ENCODE results near the gene TXNIP. TPM values are rescaled to one million over a fixed set of nuclear protein-coding genes. Genes with fewer than 3 reads are reported as not detected.

The TXNIP gene
- total RNA-seq, 1 experiment from 2014 or later: 131 TPM

- Histone ChIP-seq H4K20me1 (ENCODE audit: insufficient read depth) (no peaks in the 10 kb centered on the region), H3K27me3 (ENCODE audit: insufficient read depth, low read depth) (peaks cover 25% of the 10 kb centered on the region), H3K4me2 (peak overlapping the region; percentile 84), H2AFZ (peak overlapping the region; percentile 69; the same call in 1 of the 2 replicates), H3K36me3 (ENCODE audit: low read depth) (no peaks in the 10 kb centered on the region), H3F3A (ENCODE audit: insufficient read depth, low read depth) (peaks cover 18% of the 10 kb centered on the region), H3K4me3 (peak overlapping the region; percentile 49; the same call in 1 of the 2 replicates), H3K9me3 (ENCODE audit: insufficient read depth, low read depth) (no peaks in the 10 kb centered on the region), H3K79me2 (ENCODE audit: low read depth) (no peaks in the 10 kb centered on the region), H3K4me1 (replicated peaks; ENCODE audit: insufficient read depth) (peaks cover 31% of the 10 kb centered on the region), H3K27ac (no peak overlapping the region), H3K9me2 (ENCODE audit: insufficient read depth) (no peaks in the 10 kb centered on the region)
- DNase-seq: no peak
- no peak for TF ChIP-seq EZH2 (IDR thresholded peaks at IDR 0.05; ENCODE audit: low read depth)
- no peak for TF ChIP-seq CTCF (conservative IDR thresholded peaks at IDR 0.05)
- BruUV-seq (replicated peaks): no TSS peak
- intact Hi-C loops (cut with micrococcal nuclease; ENCODE audit: unreplicated experiment): loop anchor here (2.0 kb wide), 1 partner anchor 33 kb away; no protein-coding TSS in a partner anchor
- ChIA-PET CTCF (interaction anchor here (1.1 kb wide), 1 partner anchor 240 kb away, joined by 6 read pairs; no protein-coding TSS in a partner anchor), POLR2A (ENCODE audit: unreplicated experiment) (no interaction called here)
Observed at GRCh38 chr1:145961425-145962156, 34.8 kb downstream of the TXNIP start.

GRCh38 chr1:145961109-145961424, 35.3 kb downstream of the TXNIP start:
- Histone ChIP-seq H3F3A (ENCODE audit: insufficient read depth, low read depth) (peaks cover 21% of the 10 kb centered on the region), H2AFZ (no peak overlapping the region), H3K9me3 (ENCODE audit: insufficient read depth, low read depth) (no peaks in the 10 kb centered on the region), H3K27ac (no peak overlapping the region), H3K4me3 (no peak overlapping the region), H4K20me1 (ENCODE audit: insufficient read depth) (no peaks in the 10 kb centered on the region), H3K4me2 (no peak overlapping the region), H3K79me2 (ENCODE audit: low read depth) (no peaks in the 10 kb centered on the region), H3K36me3 (ENCODE audit: low read depth) (no peaks in the 10 kb centered on the region), H3K4me1 (replicated peaks; ENCODE audit: insufficient read depth) (peaks cover 31% of the 10 kb centered on the region), H3K27me3 (ENCODE audit: insufficient read depth, low read depth) (peaks cover 30% of the 10 kb centered on the region), H3K9me2 (ENCODE audit: insufficient read depth) (no peaks in the 10 kb centered on the region)
- CTCF ChIA-PET: no interaction called here
- DNase-seq: no peak
- no TSS peak for BruUV-seq (replicated peaks)
- POLR2A ChIA-PET (ENCODE audit: unreplicated experiment): no interaction called here
- intact Hi-C loops (cut with micrococcal nuclease; ENCODE audit: unreplicated experiment): no loop called here
- no peak for TF ChIP-seq CTCF (conservative IDR thresholded peaks at IDR 0.05)
- TF ChIP-seq EZH2 (IDR thresholded peaks at IDR 0.05; ENCODE audit: low read depth): no peak

- Histone ChIP-seq H3K9me3 (ENCODE audit: insufficient read depth, low read depth) (no peaks in the 10 kb centered on the region), H2AFZ (no peak overlapping the region), H3K4me3 (no peak overlapping the region), H3K27me3 (ENCODE audit: insufficient read depth, low read depth) (peaks cover 35% of the 10 kb centered on the region), H3K4me1 (replicated peaks; ENCODE audit: insufficient read depth) (peaks cover 31% of the 10 kb centered on the region), H4K20me1 (ENCODE audit: insufficient read depth) (no peaks in the 10 kb centered on the region), H3K9me2 (ENCODE audit: insufficient read depth) (no peaks in the 10 kb centered on the region), H3K4me2 (no peak overlapping the region), H3F3A (ENCODE audit: insufficient read depth, low read depth) (peaks cover 21% of the 10 kb centered on the region), H3K79me2 (ENCODE audit: low read depth) (no peaks in the 10 kb centered on the region), H3K27ac (no peak overlapping the region), H3K36me3 (ENCODE audit: low read depth) (no peaks in the 10 kb centered on the region)
- TF ChIP-seq EZH2 (IDR thresholded peaks at IDR 0.05; ENCODE audit: low read depth): no peak
- TF ChIP-seq CTCF (conservative IDR thresholded peaks at IDR 0.05): no peak
- POLR2A ChIA-PET (ENCODE audit: unreplicated experiment): no interaction called here
- intact Hi-C loops (cut with micrococcal nuclease; ENCODE audit: unreplicated experiment): no loop called here
- peak in 1 of 2 experiments; percentile 47 for DNase-seq
- BruUV-seq (replicated peaks): no TSS peak
- CTCF ChIA-PET: no interaction called here
Observed at GRCh38 chr1:145960468-145961108, 35.8 kb downstream of the TXNIP start.
